ENCODE data around the gene LCE4A.

DNA sequence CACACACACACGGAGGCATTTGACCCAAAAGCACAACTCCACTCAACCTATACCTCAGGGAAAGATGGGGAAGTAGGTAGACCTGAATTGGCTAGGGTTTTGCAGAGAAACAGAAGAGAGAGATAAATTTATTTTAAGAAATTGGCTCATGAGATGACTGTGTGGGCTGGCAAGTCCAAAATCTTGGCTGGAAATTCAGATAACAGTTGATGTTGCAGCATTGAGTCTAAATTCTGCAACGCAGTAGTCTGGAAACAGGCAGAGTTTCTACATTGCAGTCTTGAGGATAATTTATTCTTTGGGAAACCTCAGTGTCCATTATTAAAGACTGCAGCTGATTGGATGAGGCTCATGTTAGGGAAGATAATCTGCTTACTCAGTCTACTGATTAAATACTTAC, 26.3 kb upstream of the LCE4A start:
- TF ChIP-seq, protein P1, sequence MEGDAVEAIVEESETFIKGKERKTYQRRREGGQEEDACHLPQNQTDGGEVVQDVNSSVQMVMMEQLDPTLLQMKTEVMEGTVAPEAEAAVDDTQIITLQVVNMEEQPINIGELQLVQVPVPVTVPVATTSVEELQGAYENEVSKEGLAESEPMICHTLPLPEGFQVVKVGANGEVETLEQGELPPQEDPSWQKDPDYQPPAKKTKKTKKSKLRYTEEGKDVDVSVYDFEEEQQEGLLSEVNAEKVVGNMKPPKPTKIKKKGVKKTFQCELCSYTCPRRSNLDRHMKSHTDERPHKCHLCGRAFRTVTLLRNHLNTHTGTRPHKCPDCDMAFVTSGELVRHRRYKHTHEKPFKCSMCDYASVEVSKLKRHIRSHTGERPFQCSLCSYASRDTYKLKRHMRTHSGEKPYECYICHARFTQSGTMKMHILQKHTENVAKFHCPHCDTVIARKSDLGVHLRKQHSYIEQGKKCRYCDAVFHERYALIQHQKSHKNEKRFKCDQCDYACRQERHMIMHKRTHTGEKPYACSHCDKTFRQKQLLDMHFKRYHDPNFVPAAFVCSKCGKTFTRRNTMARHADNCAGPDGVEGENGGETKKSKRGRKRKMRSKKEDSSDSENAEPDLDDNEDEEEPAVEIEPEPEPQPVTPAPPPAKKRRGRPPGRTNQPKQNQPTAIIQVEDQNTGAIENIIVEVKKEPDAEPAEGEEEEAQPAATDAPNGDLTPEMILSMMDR (IDR thresholded peaks at IDR 0.05), result no peak
- no peak for TF ChIP-seq POLR2A (IDR thresholded peaks at IDR 0.05)

All from Peyer's patch (tissue), 4 donors.